SIG-M5 treated with dmso at 0.1 percent for 504 hours (cell line): ENCODE data around the gene GAL.
"Not testable (repeated sequence)": the region's sequence is repeated elsewhere in the genome, so short reads cannot be mapped to it uniquely, and the experiment has no call there.

Source experiments
- DNase-seq: peaks from one replicate; lab custom pipeline; 2025; ENCODE audit not compliant: unreplicated experiment; lab: John Stamatoyannopoulos, UW

The GAL gene

DNA sequence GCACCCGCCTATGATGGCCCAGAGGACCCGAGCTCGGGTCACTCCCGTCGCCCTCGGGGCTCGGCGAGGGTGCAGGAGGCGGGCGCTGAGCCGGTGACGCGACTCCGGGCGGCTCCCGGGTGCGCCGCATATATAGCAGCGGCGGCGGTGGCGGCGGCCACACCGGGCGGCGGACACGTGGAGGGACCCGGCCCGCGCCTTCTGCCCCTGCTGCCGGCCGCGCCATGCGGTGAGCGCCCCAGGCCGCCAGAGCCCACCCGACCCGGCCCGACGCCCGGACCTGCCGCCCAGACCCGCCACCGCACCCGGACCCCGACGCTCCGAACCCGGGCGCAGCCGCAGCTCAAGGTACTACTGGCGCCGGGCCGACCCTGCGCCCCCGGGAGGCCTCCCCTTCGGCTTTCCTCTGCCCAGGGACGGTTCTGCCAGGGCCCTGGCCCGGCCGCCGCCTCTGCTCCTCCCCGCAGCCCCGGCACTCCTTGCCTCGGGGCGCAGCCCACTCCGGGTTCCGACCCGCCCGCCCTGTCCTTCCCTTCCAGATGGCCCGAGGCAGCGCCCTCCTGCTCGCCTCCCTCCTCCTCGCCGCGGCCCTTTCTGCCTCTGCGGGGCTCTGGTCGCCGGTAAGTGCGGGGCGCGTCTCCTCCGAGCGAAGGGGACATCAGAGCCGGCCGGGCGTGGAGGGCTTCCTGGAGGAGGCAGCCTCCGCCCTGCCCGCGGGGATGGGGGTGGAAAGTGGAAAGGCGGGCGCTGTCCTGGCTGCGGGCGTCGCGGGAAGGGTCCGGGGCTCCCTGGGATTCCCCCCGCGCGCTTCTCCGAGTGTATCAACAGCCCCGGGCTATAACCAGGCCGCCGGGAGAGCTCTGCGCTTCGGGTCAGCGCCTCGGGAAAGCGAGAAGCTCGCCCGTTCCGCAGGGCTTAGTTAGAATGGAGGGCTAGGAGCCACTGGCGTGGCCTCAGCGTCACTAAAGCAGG is at the start of gene GAL:
GAL (plus strand) TSS at position 160 of the 972 bp plus-strand sequence; CDS start at position 540, 380 bp downstream.
- no peak for DNase-seq

DNA sequence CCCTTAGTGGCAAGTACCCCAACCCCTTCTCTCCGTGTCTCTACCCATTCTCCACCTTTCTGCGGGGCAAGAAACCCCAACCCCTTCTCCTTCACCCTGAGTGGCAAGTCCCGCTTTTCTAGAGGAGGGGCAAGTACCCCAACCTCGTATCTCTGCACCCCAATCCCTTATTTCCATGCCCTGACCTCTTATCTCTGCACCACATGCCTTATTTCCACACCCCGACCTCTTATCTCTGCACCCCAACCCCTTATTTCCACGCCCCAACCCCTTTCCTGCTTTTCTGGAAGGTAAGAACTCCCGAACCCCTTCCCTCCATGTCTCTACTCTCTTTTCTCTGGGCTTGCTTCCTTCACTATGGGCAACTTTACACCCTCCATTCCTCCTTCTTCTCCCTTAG is 49.7 kb upstream of the GAL start:
- not testable (repeated sequence) for DNase-seq

GRCh38 chr11:68635172-68635571 is 49.2 kb upstream of the GAL start:
- not testable (repeated sequence) for DNase-seq

- not testable (repeated sequence) for DNase-seq
These were observed 48.5 kb upstream of the GAL start for GRCh38 chr11:68635883-68636282.

GRCh38 chr11:68639322-68639721 is 45.0 kb upstream of the GAL start:
- not testable (repeated sequence) for DNase-seq

DNA sequence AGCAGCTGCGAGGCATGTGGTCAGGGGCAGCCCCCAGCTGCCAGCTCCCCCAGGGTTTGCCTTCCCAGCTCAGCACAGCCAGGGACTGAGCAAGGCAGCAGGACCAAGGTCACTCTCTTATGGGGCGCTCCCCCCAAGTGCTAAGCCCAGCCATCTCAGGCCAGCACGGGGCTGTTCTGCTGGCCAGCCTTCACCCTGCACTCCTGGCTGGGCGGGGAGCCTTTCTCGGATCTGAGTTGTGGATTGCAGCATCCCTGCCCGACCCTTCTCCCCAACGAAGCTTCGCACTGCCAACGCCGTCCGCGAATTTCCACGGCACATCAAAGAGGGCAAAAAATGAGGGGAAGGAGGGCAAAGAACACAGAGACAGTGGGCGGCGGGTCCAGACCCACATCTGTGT is 42.5 kb upstream of the GAL start:
- no peak for DNase-seq

DNA sequence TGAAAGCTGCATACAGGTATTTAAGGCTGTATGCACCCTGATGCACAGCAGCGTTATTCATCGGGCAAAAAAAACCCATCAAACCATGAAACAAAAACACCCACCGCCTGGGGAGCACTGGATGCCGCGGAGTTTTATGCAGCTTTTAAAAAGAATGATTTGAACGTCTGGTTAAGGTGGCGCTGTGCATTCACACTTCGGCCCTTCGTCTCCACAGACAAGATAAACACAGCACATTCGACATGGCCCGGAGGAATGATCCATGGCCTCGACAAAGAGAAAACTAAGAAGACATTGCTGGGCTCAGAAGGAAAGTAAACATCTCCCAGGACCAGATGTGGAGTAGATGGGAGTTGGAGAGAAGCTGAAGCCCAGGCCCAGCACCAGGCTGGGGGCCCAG is 40.8 kb upstream of the GAL start:
- DNase-seq, result no peak

GRCh38 chr11:68646832-68647231 is 37.5 kb upstream of the GAL start:
- DNase-seq, result no peak

DNA sequence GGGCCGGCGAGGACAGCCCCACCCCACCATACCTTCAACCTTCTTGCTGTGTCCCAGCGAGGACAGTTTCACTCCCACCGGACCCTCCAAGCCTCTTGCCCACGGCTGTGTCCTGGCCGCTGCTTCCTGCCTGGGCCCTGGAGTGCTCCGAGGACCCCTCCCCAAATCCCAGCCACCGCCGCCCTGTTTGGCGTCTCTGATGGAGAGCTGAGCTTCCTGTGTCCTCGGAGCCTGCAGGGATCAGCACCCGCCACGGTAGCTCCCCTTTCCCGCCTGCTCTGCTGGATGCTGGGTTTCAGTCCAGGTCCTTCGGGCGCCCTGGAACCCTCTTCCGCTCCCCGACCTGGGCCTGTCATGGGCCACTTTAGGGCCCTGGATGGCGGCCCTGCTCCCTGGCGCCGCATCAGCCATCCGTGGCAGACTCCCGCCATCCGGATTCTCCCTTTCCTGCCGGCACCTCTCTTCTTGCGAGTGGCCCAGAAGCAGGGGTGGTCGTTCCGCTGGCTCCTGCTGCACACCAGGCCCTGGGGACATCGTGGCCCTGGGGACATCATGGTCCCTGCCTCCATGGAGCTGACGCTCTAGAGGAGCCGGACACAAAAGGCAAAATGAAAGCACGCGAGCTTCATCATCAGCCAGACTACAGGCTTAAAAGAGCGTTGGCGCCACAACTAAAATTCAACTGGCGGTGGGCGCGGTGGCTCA is 34.3 kb upstream of the GAL start:
- DNase-seq, result no peak

DNA sequence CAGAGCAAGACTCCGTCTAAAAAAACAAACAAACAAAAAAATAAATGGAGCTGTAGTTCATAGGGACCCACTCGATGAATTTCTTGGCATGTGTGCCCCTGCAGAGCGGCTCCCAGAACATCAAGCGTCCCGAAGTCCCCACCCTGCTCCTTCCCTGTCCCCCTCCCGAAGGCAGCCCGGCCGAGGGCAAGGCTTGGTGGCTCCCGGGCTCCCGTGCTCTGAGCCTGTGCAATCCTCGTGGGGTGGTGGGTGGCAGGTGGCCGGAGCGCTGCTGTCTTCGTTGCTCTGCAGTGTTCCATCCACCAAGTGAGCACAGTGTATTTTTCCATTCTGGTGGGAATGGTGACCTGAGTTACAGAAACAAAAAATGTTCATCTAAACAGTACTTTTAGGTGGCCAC is 33.5 kb upstream of the GAL start:
- DNase-seq, result no peak

GRCh38 chr11:68651208-68651984 is 32.9 kb upstream of the GAL start:
- no peak for DNase-seq

DNA sequence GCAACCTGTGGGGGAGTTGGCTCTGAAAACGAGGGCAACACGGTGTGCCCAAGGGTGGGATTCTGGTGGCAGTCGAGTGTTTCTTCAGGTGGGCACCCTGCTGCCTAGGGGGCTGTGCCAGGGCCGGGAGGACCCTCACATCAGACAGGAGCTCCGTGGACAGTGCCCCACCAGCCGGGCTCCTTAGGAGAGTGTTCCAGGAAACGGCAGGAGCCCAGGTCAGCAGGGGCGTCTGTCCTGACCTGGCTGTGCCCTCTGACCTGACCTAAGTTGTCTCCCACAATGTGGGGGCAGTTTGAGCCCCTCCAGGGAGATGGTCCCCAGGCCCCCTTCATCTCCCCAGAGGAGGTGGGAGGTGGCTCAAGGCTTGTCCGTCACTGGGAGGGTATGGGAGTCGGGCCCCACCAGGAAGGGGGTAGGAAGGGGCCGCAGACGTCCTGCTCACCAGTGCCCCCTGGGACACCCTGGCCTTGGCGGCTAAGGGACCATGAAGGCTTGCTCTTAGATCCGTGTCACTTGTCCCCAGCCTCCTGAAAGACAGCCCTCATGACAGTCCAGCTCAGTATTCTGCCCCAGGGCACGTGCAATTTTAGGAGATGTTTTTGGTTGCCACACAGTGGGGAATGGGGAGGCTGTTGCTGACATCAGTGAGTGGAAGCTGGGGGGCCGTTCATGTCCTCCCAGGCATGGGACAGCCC is 32.2 kb upstream of the GAL start:
- no peak for DNase-seq

DNA sequence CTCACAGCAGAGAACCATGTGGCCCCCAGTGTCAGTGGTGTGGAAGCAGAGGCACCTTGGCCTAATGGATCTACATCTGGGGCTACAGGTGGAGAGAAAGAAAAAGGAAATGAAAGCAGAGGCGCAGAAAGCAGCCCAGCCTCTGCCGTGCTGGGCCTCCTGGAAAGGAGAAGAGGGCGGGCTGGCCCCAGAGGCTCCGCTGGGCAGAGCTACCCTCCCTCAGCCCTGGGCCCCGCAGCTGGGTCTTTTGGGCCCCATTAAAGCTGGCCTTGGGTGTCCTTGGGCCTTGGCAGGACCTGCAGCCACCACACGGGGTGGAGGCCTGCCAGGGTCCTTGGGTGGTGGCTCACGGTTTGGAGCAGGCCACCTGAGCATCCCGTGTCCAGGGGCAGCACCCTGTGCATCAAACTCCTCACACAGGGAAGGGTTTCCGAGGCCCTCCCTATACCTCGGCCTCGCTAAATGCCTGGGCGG is 31.6 kb upstream of the GAL start:
- DNase-seq, result no peak

GRCh38 chr11:68653486-68654430 is 30.6 kb upstream of the GAL start:
- DNase-seq, result no peak

DNA sequence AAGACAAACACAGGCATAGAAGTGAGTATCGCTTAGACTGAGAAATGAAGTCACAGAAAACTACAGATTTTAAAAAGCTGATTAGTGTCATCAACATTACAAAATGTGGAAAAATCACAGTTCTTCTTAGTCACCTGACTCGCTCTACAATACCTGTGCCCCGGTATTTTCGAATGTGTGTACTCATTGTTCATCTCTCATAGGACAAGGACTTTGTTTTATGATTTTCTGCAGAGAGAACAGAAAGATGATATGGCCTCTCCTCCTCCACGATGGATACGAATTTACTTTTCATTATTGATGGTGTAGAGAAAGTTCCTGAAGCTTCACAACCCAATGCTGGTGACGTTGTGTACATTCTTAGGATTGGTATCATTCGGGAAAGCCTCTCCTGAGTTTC is 29.4 kb upstream of the GAL start:
- DNase-seq, result no peak

DNA sequence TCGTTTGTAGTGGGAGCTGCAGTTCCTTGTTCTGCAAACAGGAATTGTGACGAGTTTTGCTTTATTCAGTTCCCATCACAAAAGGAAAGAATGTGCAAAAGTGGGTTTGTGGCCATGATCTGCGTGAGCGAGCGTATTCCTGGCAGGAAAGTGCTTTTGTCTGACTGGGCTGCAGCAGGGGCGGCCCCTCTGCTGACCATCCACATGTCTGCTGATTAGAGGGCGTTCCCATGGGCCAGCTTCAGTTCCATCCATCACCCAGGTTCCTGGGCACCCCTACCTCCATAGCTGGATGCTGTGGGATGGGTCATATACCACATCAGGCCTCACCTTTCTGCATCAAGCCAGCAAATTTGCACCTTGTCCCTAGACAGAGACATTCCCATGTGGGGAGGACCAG is 28.9 kb upstream of the GAL start:
- DNase-seq, result no peak

GRCh38 chr11:68655806-68656205 is 28.5 kb upstream of the GAL start:
- DNase-seq, result no peak

DNA sequence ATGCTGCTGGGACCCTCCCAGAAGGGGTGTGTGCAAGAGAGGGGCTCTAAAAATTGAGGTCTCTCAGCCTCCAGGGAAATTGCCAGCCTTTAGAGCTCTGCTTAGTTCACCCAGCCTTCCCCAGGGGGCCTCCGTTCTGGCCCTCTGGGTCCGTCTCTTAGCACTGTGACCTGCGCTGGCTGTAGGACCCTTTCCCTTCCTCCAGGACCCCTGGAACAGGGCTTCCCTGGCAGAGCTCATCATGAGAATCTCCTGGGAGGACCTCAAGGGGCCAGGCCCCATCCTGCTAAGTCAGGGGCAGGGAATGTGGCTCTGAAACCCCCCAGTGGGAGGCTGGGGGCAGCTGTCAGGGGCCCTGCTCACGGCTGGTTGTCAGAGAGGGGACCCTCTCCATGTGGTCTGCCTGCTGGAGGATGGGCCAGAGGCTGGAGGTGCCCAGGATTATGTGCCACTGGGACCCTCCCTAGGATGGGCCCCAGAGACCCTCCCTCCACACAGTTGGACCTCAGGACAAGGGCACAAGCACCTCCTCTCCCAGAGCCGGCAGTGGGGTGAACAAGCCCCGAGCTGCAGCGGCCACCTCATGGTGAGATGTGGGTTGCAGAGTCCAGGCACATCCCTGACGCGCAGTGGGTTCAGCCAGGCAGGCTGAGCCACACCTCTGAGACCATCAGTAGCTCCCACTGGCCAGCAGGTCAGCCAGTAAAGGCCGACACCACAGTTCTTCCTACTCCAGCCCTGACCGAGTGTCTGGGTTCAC is 27.1 kb upstream of the GAL start:
- no peak for DNase-seq

- no peak for DNase-seq
These were observed 26.2 kb upstream of the GAL start for GRCh38 chr11:68658097-68658496.
